Vagina (tissue), 2 donors: ENCODE data around the gene SECISBP2L.
A peak's percentile ranks its signal among the peaks of the same experiment; 100 is the strongest.

Experiments
- CTCF ChIP-seq, 3 experiments: fragments of 450-650 bp in 2 of 3; fragments of 200-600 bp in 1 of 3; sonication (generic) in 1 of 3; IDR thresholded peaks; one replicate each; pipeline ENCODE4 v1.5.1; 2017 to 2019; ENCODE audit warnings: antibody characterized with exemption in 3 of 3, mild to moderate bottlenecking in 2 of 3, moderate library complexity in 2 of 3
- POLR2A ChIP-seq, 2 donors: fragments of 450-650 bp; IDR thresholded peaks; one replicate each; pipeline ENCODE4 v1.6.1; 2017; ENCODE audit warnings: antibody characterized with exemption in 2 of 2, mild to moderate bottlenecking in 2 of 2, moderate library complexity in 2 of 2

GRCh38 chr15:48975472-48976419 lies 70.5 kb downstream of the SECISBP2L start:
- TF ChIP-seq POLR2A (IDR thresholded peaks at IDR 0.05) (no peak), CTCF (IDR thresholded peaks at IDR 0.05) (peak; percentile 40 to 84 (median 80))
